ENCODE data around the gene EGLN2. TPM values are rescaled to one million over a fixed set of nuclear protein-coding genes. Genes with fewer than 3 reads are reported as not detected.

The EGLN2 gene
- total RNA-seq, 1 donor from 2014 or later, result 108 TPM

DNA sequence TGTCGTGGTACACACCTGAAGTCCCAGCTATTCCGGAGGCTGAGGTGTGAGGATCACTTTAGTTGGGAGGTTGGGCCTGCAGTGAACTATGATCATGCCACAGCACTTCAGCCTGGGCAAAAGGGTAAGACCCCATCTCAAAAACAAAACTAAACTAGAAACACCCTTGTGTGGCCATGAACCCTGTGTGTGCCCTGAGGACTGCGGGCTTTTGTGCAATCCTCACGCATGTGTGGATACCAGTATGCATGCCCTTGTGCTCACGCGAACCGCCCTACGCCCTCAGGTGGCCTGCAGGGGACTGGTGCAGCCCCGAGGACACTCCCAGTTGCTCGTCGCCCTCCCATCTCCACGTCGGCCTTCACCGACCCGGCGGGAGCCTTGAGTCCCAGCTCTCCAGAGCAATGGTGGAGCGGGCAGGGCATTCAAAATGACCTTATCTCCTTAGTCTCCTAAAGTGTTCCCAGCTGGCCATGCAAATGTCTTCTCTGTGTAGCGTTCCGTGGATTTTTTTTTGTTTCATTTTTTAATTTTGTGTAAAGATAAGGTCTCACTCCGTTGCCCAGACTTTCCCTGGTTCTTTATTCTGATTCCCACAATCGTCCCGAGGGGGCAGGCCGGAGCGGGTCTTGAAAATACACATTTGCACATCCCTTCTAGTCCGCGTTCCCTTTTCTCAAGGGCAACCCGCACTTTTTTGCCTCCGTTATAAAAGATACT is 868 bp upstream of the EGLN2 start:
- peak overlapping the region; percentile 85 for H3K4me3 Mint-ChIP-seq
- TF ChIP-seq, protein P1, sequence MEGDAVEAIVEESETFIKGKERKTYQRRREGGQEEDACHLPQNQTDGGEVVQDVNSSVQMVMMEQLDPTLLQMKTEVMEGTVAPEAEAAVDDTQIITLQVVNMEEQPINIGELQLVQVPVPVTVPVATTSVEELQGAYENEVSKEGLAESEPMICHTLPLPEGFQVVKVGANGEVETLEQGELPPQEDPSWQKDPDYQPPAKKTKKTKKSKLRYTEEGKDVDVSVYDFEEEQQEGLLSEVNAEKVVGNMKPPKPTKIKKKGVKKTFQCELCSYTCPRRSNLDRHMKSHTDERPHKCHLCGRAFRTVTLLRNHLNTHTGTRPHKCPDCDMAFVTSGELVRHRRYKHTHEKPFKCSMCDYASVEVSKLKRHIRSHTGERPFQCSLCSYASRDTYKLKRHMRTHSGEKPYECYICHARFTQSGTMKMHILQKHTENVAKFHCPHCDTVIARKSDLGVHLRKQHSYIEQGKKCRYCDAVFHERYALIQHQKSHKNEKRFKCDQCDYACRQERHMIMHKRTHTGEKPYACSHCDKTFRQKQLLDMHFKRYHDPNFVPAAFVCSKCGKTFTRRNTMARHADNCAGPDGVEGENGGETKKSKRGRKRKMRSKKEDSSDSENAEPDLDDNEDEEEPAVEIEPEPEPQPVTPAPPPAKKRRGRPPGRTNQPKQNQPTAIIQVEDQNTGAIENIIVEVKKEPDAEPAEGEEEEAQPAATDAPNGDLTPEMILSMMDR (IDR thresholded peaks at IDR 0.05; ENCODE audit: unreplicated experiment), result peak; percentile 52
- H3K27ac Mint-ChIP-seq, result peak overlapping the region; percentile 99
- H3K9me3 Mint-ChIP-seq, result no peaks in the 10 kb centered on the region
- H3K27me3 Mint-ChIP-seq (ENCODE audit: low read depth), result no peaks in the 10 kb centered on the region
- H3K36me3 Mint-ChIP-seq, result peaks cover 2% of the 10 kb centered on the region
- DNase-seq (ENCODE audit: low spot score in 2 of 2, unreplicated experiment in 2 of 2), result no peak
- H3K4me1 Mint-ChIP-seq, result peaks cover 32% of the 10 kb centered on the region

DNA sequence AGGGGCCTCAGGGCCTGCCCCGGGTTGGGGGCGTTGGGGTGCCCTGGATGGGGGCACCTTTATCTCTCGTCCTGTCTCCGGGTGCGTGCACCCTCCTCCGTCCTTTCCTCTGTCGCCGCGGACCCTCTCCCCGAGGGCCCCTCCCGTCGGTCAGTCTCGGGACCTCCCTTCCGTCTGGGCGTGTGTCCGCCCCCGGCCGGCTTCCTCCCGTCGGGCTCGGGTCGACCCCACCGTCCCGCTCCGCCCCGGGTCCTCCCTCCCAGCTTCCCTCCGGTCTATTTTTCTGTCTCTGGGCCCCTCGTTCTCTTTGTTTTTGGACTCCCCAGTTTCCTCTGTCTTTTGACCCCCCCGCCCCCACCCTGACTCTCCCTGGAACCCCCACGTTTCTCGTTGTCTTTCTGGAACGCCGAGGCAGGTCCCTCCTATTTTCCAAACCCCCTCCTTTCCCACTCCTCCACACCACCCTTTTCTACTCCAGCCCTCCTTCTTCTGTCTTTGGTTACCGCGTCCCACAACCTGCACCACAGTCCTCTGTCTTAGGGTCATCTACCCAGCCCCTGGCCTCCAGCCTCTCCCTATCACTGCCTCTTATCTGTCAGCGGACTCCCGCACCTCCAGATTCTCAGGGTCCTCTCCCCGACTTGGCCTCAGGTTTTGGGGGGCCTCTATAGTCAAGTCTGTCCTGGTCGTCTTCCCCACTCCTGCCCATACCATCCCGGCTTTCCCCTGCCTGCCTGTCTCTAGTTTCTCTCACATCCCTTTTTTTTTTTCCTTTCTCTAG is 757 bp downstream of the EGLN2 start:
- peak overlapping the region; percentile 94 for H3K27ac Mint-ChIP-seq
- H3K27me3 Mint-ChIP-seq (ENCODE audit: low read depth), result no peaks in the 10 kb centered on the region
- peak overlapping the region; percentile 82 for H3K4me3 Mint-ChIP-seq
- DNase-seq (ENCODE audit: low spot score in 2 of 2, unreplicated experiment in 2 of 2), result no peak
- peaks cover 2% of the 10 kb centered on the region for H3K36me3 Mint-ChIP-seq
- no peaks in the 10 kb centered on the region for H3K9me3 Mint-ChIP-seq
- H3K4me1 Mint-ChIP-seq, result peaks cover 44% of the 10 kb centered on the region
- TF ChIP-seq, protein P1 (IDR thresholded peaks at IDR 0.05; ENCODE audit: unreplicated experiment), result no peak

DNA sequence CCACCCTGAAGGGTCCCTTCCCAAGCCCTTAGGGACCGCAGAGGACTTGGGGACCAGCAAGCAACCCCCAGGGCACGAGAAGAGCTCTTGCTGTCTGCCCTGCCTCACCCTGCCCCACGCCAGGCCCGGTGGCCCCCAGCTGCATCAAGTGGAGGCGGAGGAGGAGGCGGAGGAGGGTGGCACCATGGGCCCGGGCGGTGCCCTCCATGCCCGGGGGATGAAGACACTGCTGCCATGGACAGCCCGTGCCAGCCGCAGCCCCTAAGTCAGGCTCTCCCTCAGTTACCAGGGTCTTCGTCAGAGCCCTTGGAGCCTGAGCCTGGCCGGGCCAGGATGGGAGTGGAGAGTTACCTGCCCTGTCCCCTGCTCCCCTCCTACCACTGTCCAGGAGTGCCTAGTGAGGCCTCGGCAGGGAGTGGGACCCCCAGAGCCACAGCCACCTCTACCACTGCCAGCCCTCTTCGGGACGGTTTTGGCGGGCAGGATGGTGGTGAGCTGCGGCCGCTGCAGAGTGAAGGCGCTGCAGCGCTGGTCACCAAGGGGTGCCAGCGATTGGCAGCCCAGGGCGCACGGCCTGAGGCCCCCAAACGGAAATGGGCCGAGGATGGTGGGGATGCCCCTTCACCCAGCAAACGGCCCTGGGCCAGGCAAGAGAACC is 1.5 kb downstream of the EGLN2 start:
- TF ChIP-seq, protein P1 (IDR thresholded peaks at IDR 0.05; ENCODE audit: unreplicated experiment), result no peak
- Mint-ChIP-seq H3K36me3 (peaks cover 2% of the 10 kb centered on the region), H3K4me3 (peak overlapping the region; percentile 82), H3K9me3 (no peaks in the 10 kb centered on the region), H3K27ac (peak overlapping the region; percentile 94), H3K4me1 (peaks cover 47% of the 10 kb centered on the region), H3K27me3 (ENCODE audit: low read depth) (no peaks in the 10 kb centered on the region)
- no peak for DNase-seq (ENCODE audit: low spot score in 2 of 2, unreplicated experiment in 2 of 2)

DNA sequence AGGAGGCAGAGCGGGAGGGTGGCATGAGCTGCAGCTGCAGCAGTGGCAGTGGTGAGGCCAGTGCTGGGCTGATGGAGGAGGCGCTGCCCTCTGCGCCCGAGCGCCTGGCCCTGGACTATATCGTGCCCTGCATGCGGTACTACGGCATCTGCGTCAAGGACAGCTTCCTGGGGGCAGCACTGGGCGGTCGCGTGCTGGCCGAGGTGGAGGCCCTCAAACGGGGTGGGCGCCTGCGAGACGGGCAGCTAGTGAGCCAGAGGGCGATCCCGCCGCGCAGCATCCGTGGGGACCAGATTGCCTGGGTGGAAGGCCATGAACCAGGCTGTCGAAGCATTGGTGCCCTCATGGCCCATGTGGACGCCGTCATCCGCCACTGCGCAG is 2.0 kb downstream of the EGLN2 start:
- TF ChIP-seq, protein P1 (IDR thresholded peaks at IDR 0.05; ENCODE audit: unreplicated experiment), result no peak
- Mint-ChIP-seq H3K9me3 (no peaks in the 10 kb centered on the region), H3K4me3 (peak overlapping the region; percentile 82), H3K27me3 (ENCODE audit: low read depth) (no peaks in the 10 kb centered on the region), H3K4me1 (peaks cover 47% of the 10 kb centered on the region), H3K36me3 (peaks cover 2% of the 10 kb centered on the region), H3K27ac (no peak overlapping the region)
- DNase-seq (ENCODE audit: low spot score in 2 of 2, unreplicated experiment in 2 of 2), result no peak

DNA sequence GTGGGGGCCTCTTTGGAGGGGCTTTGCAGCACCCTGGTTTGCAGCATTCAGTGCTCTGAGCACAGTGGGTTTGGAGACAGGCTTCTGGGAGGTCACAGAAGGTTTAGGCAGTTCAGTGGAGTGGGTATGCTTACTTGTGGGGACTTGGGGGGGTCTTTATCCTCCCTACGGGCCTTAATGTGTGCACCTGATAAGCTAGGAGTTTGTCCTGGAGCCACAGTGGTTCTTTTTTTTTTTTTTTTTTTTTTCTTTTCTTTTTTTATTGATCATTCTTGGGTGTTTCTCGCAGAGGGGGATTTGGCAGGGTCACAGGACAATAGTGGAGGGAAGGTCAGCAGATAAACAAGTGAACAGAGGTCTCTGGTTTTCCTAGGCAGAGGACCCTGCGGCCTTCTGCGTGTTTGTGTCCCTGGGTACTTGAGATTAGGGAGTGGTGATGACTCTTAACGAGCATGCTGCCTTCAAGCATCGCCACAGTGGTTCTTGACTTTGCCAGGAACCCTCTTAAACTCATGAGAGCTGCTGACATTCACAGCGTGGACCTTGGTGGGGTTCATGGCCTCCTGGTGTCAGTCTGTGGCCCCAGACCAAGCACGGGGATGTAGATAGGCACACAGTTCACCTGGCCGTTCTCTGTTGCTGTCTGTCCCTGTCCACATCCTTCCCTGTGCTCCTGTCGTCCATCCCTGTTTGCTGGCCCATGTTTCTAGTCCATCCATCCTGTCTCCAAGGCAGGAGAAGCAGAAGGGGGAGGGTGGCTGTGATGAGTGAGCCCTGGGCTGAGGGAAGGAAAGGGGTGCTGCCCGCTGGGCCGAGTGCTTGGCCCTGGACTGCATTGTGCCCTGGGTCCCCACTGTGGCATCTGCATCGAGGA is 2.7 kb downstream of the EGLN2 start:
- no peak for DNase-seq (ENCODE audit: low spot score in 2 of 2, unreplicated experiment in 2 of 2)
- peak overlapping the region; percentile 82 for H3K4me3 Mint-ChIP-seq
- H3K36me3 Mint-ChIP-seq, result peaks cover 2% of the 10 kb centered on the region
- no peaks in the 10 kb centered on the region for H3K27me3 Mint-ChIP-seq (ENCODE audit: low read depth)
- peaks cover 54% of the 10 kb centered on the region for H3K4me1 Mint-ChIP-seq
- peak overlapping the region; percentile 34 for H3K27ac Mint-ChIP-seq
- TF ChIP-seq, protein P1 (IDR thresholded peaks at IDR 0.05; ENCODE audit: unreplicated experiment), result no peak
- H3K9me3 Mint-ChIP-seq, result no peaks in the 10 kb centered on the region

Measured in mesothelial cell of epicardium (in vitro differentiated cells).